C4-2B (cell line): ENCODE data around the gene DNM3.

Experiments
- H3K27ac ChIP-seq: fragments of 450-650 bp; 2 replicates; pipeline ENCODE4 v1.5.1; 2017
- ZFX ChIP-seq: fragments of 450-650 bp; IDR thresholded peaks from 2 replicates; pipeline ENCODE4 v1.6.1; 2017
- TF ChIP-seq, protein P1 (sequence below): fragments of 450-650 bp; conservative IDR thresholded peaks from 2 replicates; pipeline ENCODE4 v1.5.1; 2017; ENCODE audit warnings: mild to moderate bottlenecking

DNM3 gene

DNA sequence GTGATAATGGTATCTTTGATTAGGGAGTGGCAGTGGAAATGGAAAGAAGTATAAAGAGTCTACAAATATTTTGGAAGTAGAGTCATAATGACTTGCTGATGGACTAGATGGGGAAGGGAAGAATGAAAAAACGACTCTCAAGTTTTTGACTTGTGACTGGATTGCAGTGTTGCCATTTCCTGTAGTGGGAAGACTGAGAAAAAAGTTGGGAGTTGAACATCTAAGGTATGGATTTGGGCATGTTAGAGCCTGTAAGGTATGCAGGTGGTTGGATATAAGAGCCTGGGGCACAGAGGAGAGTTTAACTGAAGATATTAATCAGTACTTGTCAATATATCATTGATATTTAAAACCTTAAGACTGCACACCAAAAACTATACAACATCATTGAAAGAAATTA is 19.4 kb downstream of the DNM3 start:
- no peak overlapping the region for H3K27ac ChIP-seq
- no peak for TF ChIP-seq ZFX
- TF ChIP-seq, protein P1, sequence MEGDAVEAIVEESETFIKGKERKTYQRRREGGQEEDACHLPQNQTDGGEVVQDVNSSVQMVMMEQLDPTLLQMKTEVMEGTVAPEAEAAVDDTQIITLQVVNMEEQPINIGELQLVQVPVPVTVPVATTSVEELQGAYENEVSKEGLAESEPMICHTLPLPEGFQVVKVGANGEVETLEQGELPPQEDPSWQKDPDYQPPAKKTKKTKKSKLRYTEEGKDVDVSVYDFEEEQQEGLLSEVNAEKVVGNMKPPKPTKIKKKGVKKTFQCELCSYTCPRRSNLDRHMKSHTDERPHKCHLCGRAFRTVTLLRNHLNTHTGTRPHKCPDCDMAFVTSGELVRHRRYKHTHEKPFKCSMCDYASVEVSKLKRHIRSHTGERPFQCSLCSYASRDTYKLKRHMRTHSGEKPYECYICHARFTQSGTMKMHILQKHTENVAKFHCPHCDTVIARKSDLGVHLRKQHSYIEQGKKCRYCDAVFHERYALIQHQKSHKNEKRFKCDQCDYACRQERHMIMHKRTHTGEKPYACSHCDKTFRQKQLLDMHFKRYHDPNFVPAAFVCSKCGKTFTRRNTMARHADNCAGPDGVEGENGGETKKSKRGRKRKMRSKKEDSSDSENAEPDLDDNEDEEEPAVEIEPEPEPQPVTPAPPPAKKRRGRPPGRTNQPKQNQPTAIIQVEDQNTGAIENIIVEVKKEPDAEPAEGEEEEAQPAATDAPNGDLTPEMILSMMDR = no peak

DNA sequence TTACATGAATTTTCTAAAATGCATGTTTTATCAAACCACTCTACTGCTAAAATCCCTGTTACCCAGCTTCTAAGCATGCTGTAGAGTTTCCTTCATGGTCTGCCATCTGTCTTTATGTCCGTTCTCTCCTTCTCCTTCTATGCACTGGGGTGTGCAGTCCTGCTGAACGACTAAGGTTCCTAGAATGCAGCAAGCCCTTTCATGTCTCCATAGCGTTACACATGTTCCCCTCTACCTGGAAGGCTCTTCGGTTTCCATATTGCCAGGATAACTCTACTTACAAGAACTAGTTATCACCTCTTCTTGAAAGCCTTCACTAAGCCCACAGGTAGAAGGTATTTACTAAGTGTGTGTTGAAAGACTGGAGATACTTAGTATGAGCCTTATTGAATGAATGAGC is 22.2 kb downstream of the DNM3 start:
- TF ChIP-seq ZFX = no peak
- TF ChIP-seq, protein P1 = no peak
- no peak overlapping the region for H3K27ac ChIP-seq

DNA sequence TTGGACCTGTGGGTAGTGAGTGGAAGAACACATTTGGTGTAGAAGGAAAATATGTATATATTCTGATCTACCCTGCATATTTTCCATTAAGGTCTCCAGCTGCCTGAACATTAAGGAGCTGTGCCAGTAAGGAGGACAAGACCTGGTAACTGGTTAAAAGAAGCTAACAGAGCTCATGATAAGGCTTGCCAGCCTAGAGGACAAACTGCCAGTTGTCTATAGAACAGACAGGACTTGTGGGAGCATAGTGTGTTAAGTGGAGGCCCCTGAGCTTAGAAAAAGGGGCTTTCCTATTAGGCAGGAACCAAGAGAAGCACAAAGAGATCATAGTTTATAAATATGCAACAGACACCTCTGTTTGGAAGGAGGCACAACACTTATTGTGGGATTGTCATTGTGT is 23.0 kb downstream of the DNM3 start:
- TF ChIP-seq, protein P1 = no peak
- H3K27ac ChIP-seq = no peak overlapping the region

DNA sequence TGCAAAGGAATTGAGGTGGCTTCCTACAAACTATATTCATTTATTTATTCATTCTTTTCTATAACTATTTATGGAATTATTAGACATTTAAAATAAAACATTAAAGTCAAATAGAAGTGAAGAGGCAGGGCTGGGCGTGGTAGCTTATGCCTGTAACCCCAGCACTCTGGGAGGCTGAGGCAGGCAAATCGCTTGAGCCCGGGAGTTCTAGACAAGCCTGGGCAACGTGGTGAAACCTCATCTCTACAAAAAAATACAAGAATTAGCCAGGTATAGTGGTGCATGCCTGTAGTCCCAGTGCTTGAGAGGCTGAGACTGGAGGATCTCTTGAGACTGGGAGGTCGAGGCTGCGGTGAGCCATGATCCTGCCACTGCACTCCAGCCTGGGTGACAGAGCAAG is 23.8 kb downstream of the DNM3 start:
- TF ChIP-seq, protein P1 = no peak
- no peak for TF ChIP-seq ZFX
- H3K27ac ChIP-seq = no peak overlapping the region

DNA sequence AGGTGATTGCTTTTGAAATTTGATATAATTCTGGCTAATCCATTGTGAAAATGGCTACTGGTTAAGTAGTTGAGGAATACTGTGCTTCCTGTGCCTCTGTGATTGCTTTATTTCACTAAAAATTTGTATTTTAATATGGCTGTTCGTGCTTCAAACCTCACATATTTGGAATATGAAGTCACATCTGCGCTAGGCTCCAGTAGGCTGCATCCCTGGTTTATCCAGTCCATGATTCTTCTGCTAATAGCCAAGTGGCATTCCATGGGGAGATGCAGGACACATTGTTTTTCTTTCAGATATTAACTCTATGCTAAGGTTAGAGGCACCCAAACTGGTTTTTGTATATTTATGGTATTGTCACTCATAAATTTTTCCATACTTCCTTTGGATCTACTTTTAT is 25.9 kb downstream of the DNM3 start:
- TF ChIP-seq, protein P1 = no peak
- TF ChIP-seq ZFX = no peak
- H3K27ac ChIP-seq = no peak overlapping the region

DNA sequence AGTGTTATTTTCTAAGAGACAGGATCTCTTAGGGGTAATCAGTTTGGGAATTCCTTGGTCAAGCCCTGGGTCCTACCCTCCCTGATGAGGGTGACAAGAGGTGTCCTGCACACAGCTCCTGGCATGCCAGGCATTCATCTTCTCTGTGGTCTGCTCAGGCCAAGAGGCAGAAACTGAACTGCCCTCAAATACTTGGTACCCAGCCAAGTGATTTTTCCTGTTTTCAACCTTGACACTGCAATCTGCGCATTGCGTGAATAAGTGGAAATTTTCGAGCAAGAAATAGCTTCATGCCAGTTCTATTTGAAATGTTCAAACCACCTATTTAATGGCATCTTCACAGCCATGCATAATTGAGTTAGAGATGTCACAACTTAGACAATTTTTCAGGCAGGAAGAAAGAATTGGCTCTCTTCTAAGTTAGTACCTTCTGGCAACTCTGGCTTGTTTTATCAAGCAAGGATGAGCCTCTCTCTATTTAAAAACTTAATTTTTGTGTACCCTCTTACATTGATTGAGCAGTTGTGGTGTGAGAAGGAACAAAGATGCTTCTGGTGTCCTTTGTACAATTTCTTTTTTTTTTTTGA is 27.0 kb downstream of the DNM3 start:
- TF ChIP-seq ZFX = no peak
- TF ChIP-seq, protein P1 = no peak

DNA sequence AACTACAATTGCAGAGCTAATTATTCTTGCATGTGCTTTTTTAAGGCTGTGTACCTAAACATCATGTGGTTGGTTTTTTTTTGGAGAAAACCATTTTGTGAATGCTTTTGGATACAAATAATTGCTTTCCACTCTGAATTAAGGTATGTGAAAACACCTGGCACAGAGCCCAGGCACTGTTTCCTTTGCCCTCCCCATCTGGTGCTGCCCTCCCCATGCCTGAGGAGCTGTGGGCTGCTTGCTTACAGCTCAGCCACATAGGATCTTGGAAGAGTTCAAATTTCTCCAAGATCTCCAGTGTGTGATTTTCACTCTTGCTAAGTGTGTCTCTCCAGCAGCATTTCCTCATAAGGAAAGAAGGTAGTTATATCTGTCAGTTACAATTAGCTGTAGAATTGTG is 27.8 kb downstream of the DNM3 start:
- no peak for TF ChIP-seq ZFX
- TF ChIP-seq, protein P1 = no peak
- H3K27ac ChIP-seq = no peak overlapping the region

More for the DNA sequence above, 27.0 kb downstream of the DNM3 start:
- no peak overlapping the region for H3K27ac ChIP-seq
